ENCODE measurements around the gene P2RX3.
"Not testable (repeated sequence)": the region's sequence is repeated elsewhere in the genome, so short reads cannot be mapped to it uniquely, and the experiment has no call there.

The P2RX3 gene

DNA sequence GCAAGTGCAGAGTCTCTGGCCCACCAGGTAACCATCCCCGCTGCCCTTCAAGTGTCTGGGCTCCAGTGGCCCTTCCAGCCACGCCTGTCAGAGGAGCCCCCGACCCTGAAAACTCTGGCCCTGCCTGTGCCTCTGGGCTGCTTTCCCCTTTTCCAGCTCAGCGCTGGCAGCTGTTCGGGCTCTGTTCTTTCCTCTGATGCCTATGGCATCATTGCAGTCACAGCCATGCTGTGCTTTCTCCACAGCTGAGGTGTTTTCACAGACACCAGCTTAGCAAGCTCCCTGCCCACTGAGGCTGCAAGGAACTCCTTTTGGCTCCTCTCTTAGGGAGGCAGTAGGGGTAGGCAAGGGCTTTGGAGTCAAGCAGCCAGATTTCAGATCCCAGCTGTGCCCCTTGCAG lies 21.2 kb downstream of the P2RX3 start:
- no peak for DNase-seq (ENCODE audit: extremely low read depth, insufficient read length)
- Histone ChIP-seq H3K4me3 (replicated peaks; ENCODE audit: low read depth, low read length) (no peak overlapping the region), H3K27me3 (replicated peaks; ENCODE audit: control insufficient read depth, insufficient read depth, low read length) (no peaks in the 10 kb centered on the region; the same call in none of the 2 replicates), H3K36me3 (ENCODE audit: control insufficient read depth, insufficient read depth, low read length) (no peaks in the 10 kb centered on the region)
- TF ChIP-seq CTCF (IDR thresholded peaks at IDR 0.05; ENCODE audit: insufficient read depth, low read length, poor library complexity, severe bottlenecking) = no peak

GRCh38 chr11:57359896-57360690 lies 21.9 kb downstream of the P2RX3 start:
- DNase-seq (ENCODE audit: extremely low read depth, insufficient read length) = no peak
- Histone ChIP-seq H3K4me3 (replicated peaks; ENCODE audit: low read depth, low read length) (no peak overlapping the region), H3K27me3 (replicated peaks; ENCODE audit: control insufficient read depth, insufficient read depth, low read length) (no peaks in the 10 kb centered on the region; the same call in none of the 2 replicates), H3K36me3 (ENCODE audit: control insufficient read depth, insufficient read depth, low read length) (no peaks in the 10 kb centered on the region)
- no peak for TF ChIP-seq CTCF (IDR thresholded peaks at IDR 0.05; ENCODE audit: insufficient read depth, low read length, poor library complexity, severe bottlenecking)

DNA sequence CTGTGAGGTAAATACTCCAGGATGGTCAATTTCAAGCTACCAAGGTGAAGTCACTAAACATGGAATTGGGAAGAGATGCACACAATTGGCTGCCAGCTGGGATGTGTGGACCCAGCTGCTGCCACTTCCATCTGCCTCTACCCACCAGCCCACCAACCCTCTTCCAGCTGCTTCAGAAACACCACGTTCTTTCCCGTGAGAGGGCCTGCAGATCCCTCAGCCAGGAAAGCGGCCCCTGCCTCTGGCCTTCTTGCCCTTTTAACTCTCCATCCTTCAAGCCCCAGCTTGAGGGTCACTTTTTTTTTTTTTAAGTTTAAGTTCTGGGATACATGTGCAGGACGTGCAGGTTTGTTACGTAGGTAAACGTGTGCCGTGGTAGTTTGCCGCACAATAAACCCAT lies 22.8 kb downstream of the P2RX3 start:
- no peaks in the 10 kb centered on the region; the same call in none of the 2 replicates for H3K27me3 ChIP-seq (replicated peaks; ENCODE audit: control insufficient read depth, insufficient read depth, low read length)
- no peak for TF ChIP-seq CTCF (IDR thresholded peaks at IDR 0.05; ENCODE audit: insufficient read depth, low read length, poor library complexity, severe bottlenecking)
- no peak for DNase-seq (ENCODE audit: extremely low read depth, insufficient read length)

GRCh38 chr11:57361420-57361819 lies 23.3 kb downstream of the P2RX3 start:
- H3K27me3 ChIP-seq (replicated peaks; ENCODE audit: control insufficient read depth, insufficient read depth, low read length); H3K4me3 ChIP-seq (replicated peaks; ENCODE audit: low read depth, low read length); H3K36me3 ChIP-seq (ENCODE audit: control insufficient read depth, insufficient read depth, low read length): not testable (repeated sequence)

More for the DNA sequence above, 22.8 kb downstream of the P2RX3 start:
- H3K36me3 ChIP-seq (ENCODE audit: control insufficient read depth, insufficient read depth, low read length) = no peaks in the 10 kb centered on the region
- no peak overlapping the region for H3K4me3 ChIP-seq (replicated peaks; ENCODE audit: low read depth, low read length)

GRCh38 chr11:57361926-57362325 lies 23.8 kb downstream of the P2RX3 start:
- H3K36me3 ChIP-seq (ENCODE audit: control insufficient read depth, insufficient read depth, low read length) = no peaks in the 10 kb centered on the region
- DNase-seq (ENCODE audit: extremely low read depth, insufficient read length) = no peak
- TF ChIP-seq CTCF (IDR thresholded peaks at IDR 0.05; ENCODE audit: insufficient read depth, low read length, poor library complexity, severe bottlenecking) = no peak
- no peaks in the 10 kb centered on the region; the same call in none of the 2 replicates for H3K27me3 ChIP-seq (replicated peaks; ENCODE audit: control insufficient read depth, insufficient read depth, low read length)
- no peak overlapping the region for H3K4me3 ChIP-seq (replicated peaks; ENCODE audit: low read depth, low read length)

More at GRCh38 chr11:57361420-57361819, 23.3 kb downstream of the P2RX3 start:
- not testable (repeated sequence) for DNase-seq (ENCODE audit: extremely low read depth, insufficient read length)

DNA sequence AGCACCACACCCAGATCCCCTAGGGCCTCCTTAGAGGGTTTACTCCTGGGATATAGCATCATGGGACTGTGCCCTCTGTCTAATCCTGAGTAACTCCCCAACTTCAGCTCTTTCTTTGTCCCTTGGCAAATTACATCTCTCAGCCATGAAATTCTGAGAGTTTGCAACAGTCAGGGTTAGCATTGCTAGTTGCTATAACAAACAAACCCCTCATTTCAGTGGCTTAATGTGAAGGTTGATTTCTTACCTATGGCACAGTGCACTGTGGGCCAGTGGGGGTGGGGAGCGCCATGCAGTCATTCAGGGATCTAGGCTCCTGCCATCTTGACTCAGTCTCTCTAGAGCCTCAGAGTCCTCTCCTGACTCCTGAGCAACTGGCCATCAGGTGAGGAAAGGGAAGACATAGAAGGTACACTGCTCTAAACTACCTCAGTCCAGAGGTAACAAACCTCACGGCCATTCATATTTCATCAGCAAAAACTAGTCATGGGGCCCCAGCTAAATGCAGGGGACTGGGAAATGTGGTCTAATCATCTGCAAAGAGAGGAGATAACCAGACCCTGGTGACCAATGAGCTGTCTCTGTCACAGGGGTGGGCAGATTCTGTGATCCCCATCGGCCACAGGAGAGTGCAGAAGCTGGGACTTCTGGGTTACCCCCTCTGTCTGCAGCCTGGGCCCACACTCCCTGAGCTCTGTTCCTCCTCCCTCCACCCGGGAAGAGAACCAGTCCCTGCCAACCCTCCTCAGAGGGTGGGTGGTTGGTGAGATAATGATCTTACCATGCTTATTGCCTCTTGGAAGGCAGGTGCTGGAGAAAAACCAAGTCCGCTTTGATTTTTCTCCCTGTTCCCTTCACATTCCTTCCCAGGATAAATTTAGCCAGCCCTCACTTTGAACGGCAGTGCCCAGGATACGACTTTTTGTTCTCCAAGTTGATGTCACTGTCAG lies 25.3 kb downstream of the P2RX3 start:
- no peak overlapping the region for H3K4me3 ChIP-seq (replicated peaks; ENCODE audit: low read depth, low read length)
- no peak for DNase-seq (ENCODE audit: extremely low read depth, insufficient read length)
- no peak for TF ChIP-seq CTCF (IDR thresholded peaks at IDR 0.05; ENCODE audit: insufficient read depth, low read length, poor library complexity, severe bottlenecking)
- H3K27me3 ChIP-seq (replicated peaks; ENCODE audit: control insufficient read depth, insufficient read depth, low read length) = no peaks in the 10 kb centered on the region; the same call in none of the 2 replicates
- H3K36me3 ChIP-seq (ENCODE audit: control insufficient read depth, insufficient read depth, low read length) = no peaks in the 10 kb centered on the region

Data from GM06990 (cell line).